Activated B cell treated with CpG ODN at 0.5 μM for 24 hours (primary cell): ENCODE results near the gene CD40. TPM values are rescaled to one million over a fixed set of nuclear protein-coding genes. Genes with fewer than 3 reads are reported as not detected.
A peak's percentile ranks its signal among the peaks of the same experiment; 100 is the strongest.

Experiments used
- ATAC-seq: fragments of 200-7000 bp; cut with Tn5 transposase; one replicate; pipeline ENCODE4 v1.10.0; 2021; ENCODE audit warnings: low read depth, mild to moderate bottlenecking, moderate library complexity
- CTCF ChIA-PET: fragments of 350-600 bp; sonication (Branson Sonifier 250); formaldehyde crosslinking; loops from one replicate; lab custom pipeline; 2021; ENCODE audit warnings: antibody characterized with exemption; lab: Charles Lee
- POLR2A ChIA-PET: fragments of 350-600 bp; sonication (Branson Sonifier 250); formaldehyde crosslinking; loops from one replicate; lab custom pipeline; 2021; ENCODE audit warnings: antibody characterized with exemption; lab: Charles Lee
- DNase-seq: peaks from one replicate; pipeline ENCODE4 v3.0.0; 2022
- H3K27ac Mint-ChIP-seq: one replicate; pipeline ENCODE4 v1.8.0; 2020; ENCODE audit warnings: mixed read lengths
- H3K27me3 Mint-ChIP-seq: one replicate; pipeline ENCODE4 v1.8.0; 2021; ENCODE audit warnings: mixed read lengths
- H3K36me3 Mint-ChIP-seq: one replicate; pipeline ENCODE4 v1.8.0; 2021; ENCODE audit warnings: low read depth, mixed read lengths
- H3K4me1 Mint-ChIP-seq: one replicate; pipeline ENCODE4 v1.8.0; 2021; ENCODE audit warnings: mixed read lengths
- H3K4me3 Mint-ChIP-seq: one replicate; pipeline ENCODE4 v1.8.0; 2020; ENCODE audit warnings: mild to moderate bottlenecking, mixed read lengths
- H3K9me3 Mint-ChIP-seq: one replicate; pipeline ENCODE4 v1.8.0; 2020; ENCODE audit warnings: mixed read lengths
- intact Hi-C: fragments of 100-400 bp; cut with micrococcal nuclease; formaldehyde crosslinking; loops from one replicate; pipeline ENCODE4 v1.15.1; 2024
- total RNA-seq: library from RNA; stranded (reverse); gene quantifications from 2 replicates; pipeline ENCODE4 v1.2.3, GENCODE V29; 2022
- TF ChIP-seq, protein P1 (sequence below): fragments of 200-600 bp; IDR thresholded peaks from one replicate; pipeline ENCODE4 v1.8.0; 2022; ENCODE audit warnings: antibody characterized with exemption, mild to moderate bottlenecking

The CD40 gene
- total RNA-seq, 1 donor from 2014 or later: 464 TPM

DNA sequence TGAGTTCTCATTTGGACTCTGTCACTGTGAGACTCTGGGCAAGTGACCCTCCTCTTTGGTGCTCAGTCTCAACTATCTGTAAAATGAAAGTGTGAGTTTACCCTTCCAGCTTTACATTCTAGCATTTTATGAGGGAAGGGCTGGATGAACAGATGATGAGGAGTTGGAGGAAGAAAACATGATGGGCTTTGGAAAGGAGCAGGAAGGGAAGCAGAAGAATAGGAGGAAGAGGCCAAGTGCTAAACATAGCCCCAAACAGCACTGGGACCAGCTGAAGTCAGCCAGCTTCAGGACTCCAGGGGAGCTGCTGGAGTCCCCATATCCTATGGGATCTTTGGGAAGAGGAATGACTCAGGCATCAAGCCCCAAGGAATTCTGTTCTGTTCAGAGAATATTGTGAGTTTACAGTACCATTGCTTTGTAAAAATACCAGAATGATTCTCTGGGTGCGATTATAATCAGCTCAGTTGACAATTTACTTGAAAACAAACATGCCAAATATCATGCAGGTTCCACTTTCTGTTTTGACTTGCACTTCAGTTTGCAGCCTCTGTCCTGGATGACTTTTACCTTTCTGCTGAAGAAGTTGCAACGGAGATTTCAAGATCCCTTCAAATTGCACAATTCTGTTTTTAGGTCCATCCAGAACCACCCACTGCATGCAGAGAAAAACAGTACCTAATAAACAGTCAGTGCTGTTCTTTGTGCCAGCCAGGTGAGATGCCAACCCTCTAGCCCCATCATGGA lies 3.2 kb downstream of the CD40 start:
- H3K4me1 Mint-ChIP-seq: peaks cover 68% of the 10 kb centered on the region
- peaks cover 79% of the 10 kb centered on the region for H3K36me3 Mint-ChIP-seq
- no peaks in the 10 kb centered on the region for H3K27me3 Mint-ChIP-seq
- DNase-seq (no peak), ATAC-seq (no peak)
- no peaks in the 10 kb centered on the region for H3K9me3 Mint-ChIP-seq
- POLR2A ChIA-PET: interaction anchor here (0.6 to 5.6 kb wide), 7 partner anchors 10 to 285 kb away, joined by 3 to 130 read pairs (median 4); partner anchors contain the start of gene ELMO2
- TF ChIP-seq, protein P1, sequence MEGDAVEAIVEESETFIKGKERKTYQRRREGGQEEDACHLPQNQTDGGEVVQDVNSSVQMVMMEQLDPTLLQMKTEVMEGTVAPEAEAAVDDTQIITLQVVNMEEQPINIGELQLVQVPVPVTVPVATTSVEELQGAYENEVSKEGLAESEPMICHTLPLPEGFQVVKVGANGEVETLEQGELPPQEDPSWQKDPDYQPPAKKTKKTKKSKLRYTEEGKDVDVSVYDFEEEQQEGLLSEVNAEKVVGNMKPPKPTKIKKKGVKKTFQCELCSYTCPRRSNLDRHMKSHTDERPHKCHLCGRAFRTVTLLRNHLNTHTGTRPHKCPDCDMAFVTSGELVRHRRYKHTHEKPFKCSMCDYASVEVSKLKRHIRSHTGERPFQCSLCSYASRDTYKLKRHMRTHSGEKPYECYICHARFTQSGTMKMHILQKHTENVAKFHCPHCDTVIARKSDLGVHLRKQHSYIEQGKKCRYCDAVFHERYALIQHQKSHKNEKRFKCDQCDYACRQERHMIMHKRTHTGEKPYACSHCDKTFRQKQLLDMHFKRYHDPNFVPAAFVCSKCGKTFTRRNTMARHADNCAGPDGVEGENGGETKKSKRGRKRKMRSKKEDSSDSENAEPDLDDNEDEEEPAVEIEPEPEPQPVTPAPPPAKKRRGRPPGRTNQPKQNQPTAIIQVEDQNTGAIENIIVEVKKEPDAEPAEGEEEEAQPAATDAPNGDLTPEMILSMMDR: no peak
- peak overlapping the region; percentile 100 for H3K27ac Mint-ChIP-seq
- CTCF ChIA-PET: interaction anchor here (1.0 to 3.1 kb wide), 3 partner anchors 9 to 30 kb away, joined by 3 to 13 read pairs (median 8); no protein-coding TSS in a partner anchor
- intact Hi-C loops: no loop called here
- H3K4me3 Mint-ChIP-seq: peak overlapping the region; percentile 100

DNA sequence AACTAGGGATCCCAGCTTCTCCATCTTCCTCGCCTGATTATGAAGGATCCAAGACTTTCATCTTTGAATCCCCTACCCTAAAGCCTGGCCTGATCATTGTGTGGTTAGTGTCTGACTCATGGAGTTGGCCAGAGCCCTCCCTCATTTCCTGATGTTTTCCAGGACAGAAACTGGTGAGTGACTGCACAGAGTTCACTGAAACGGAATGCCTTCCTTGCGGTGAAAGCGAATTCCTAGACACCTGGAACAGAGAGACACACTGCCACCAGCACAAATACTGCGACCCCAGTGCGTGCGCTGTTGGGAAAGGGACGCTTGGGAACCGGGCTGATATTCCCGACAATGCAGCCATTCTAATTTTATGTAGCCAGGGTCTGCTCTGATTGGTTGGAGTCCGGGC lies 4.0 kb downstream of the CD40 start:
- CTCF ChIA-PET: interaction anchor here (1.3 kb wide), 1 partner anchor 11 kb away, joined by 6 read pairs; no protein-coding TSS in a partner anchor
- POLR2A ChIA-PET: interaction anchor here (0.6 to 5.6 kb wide), 6 partner anchors 9 to 62 kb away, joined by 3 to 130 read pairs (median 4); no protein-coding TSS in a partner anchor
- ATAC-seq: no peak

DNA sequence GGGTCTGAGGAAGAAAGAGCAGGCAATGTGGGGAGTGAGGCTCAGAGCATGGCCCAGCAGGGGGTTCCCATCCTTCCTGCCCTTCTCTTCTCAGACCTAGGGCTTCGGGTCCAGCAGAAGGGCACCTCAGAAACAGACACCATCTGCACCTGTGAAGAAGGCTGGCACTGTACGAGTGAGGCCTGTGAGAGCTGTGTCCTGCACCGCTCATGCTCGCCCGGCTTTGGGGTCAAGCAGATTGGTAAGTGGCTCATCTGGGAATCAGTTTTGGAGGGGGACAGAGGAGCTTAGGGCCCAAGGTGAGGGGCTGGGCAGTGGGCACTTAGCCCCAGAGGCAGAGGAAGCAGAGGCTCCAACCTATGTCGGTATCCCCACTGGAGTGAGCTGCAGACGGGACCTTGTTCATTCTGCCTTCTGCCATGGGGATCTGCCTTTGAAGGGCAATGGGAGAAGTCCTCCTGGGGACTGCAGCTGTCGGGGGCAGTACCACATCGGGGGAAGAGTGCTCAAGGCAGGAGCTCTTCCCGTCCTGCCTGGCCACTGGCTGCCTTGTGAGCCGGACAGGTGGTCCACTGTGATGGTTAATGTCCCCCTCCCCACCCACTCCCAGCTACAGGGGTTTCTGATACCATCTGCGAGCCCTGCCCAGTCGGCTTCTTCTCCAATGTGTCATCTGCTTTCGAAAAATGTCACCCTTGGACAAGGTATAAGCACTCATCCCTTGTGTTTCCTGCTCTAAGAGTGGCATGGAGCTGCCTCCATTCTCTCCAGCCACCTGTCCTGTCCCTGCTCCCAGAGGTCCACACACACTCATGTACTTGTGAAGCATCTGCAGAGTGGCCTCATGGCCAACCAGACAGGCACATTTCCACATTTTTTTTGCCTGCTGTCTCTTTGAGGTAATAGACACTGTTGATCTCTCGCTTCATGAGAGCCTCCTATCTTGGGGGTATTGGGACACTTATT lies 4.7 kb downstream of the CD40 start:
- ATAC-seq (no peak), DNase-seq (no peak)
- intact Hi-C loops: no loop called here
- Mint-ChIP-seq H3K27ac (peak overlapping the region; percentile 59), H3K4me1 (peaks cover 71% of the 10 kb centered on the region), H3K27me3 (no peaks in the 10 kb centered on the region), H3K36me3 (peaks cover 90% of the 10 kb centered on the region), H3K9me3 (no peaks in the 10 kb centered on the region), H3K4me3 (peak overlapping the region; percentile 100)
- CTCF ChIA-PET: interaction anchor here (1.3 kb wide), 1 partner anchor 10 kb away, joined by 6 read pairs; no protein-coding TSS in a partner anchor
- POLR2A ChIA-PET: interaction anchor here (1.1 to 1.4 kb wide), 3 partner anchors 12 to 23 kb away, joined by 3 to 4 read pairs (median 4); no protein-coding TSS in a partner anchor
- TF ChIP-seq, protein P1: no peak

More for the DNA sequence above, 4.0 kb downstream of the CD40 start:
- Mint-ChIP-seq H3K4me1 (peaks cover 71% of the 10 kb centered on the region), H3K27ac (peak overlapping the region; percentile 100), H3K9me3 (no peaks in the 10 kb centered on the region), H3K27me3 (no peaks in the 10 kb centered on the region), H3K36me3 (peaks cover 84% of the 10 kb centered on the region), H3K4me3 (peak overlapping the region; percentile 100)
- no peak for DNase-seq
- TF ChIP-seq, protein P1: no peak
- intact Hi-C loops: no loop called here

DNA sequence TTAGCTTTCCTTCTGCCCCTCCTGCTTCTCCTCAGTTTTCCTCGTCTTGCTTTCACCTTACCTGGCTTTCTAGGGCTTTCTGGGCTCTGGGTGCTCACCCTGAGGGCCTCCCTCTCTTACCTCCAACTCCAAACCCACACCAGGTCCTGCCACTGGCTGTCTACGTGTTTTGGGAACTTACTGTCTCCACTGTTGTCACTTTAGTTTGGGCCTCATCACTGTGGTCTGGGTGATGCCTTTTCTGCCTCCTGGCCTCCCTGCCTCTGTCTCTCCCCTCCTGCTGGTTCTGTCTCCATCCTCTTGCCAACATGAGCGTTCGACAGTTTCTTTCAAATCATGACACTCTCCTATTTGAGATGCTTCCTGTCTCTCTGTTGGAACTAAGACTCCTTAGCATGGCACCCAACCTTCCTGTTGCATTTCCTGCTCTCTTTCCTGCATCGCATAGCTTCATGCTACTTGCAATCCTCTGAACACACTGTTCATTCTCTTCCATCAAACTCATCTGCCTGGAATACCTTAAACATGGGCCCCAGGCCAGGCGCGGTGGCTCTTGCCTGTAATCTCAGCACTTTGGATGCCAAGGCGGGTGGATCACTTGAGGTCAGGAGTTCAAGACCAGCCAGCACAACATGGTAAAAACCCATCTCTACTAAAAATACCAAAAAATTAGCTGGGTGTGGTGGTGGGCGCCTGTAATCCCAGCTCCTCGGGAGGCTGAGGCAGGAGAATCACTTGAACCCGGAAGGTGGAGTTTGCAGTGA lies 5.5 kb downstream of the CD40 start:
- ChIA-PET CTCF (interaction anchor here (1.3 kb wide), 1 partner anchor 9 kb away, joined by 6 read pairs; no protein-coding TSS in a partner anchor), POLR2A (interaction anchor here (1.0 to 1.5 kb wide), 5 partner anchors 12 to 32 kb away, joined by 3 to 4 read pairs (median 4); no protein-coding TSS in a partner anchor)
- no peak for DNase-seq
- Mint-ChIP-seq H3K27me3 (no peaks in the 10 kb centered on the region), H3K36me3 (peaks cover 92% of the 10 kb centered on the region), H3K4me1 (peaks cover 74% of the 10 kb centered on the region), H3K9me3 (no peaks in the 10 kb centered on the region), H3K27ac (peak overlapping the region; percentile 59), H3K4me3 (peak overlapping the region; percentile 41)
- intact Hi-C loops: no loop called here
- TF ChIP-seq, protein P1: no peak
- ATAC-seq: no peak
